Neural progenitor cell (in vitro differentiated cells): Measurements from ENCODE around the gene CASQ1. TPM values are rescaled to one million over a fixed set of nuclear protein-coding genes. Genes with fewer than 3 reads are reported as not detected.

Source experiments
- DNase-seq: peaks from one replicate; pipeline ENCODE4 v3.0.0-alpha.2; 2016; ENCODE audit warnings: low spot score
- H2AFZ ChIP-seq: fragments of 200-600 bp; sonication (generic); replicated peaks from 2 replicates; pipeline ENCODE4 v1.6.1; 2016; ENCODE audit warnings: antibody characterized with exemption
- H3F3A ChIP-seq: fragments of 200-600 bp; sonication (generic); 2 replicates; pipeline ENCODE4 v1.6.1; 2016; ENCODE audit warnings: antibody characterized with exemption, low read depth
- H3K27ac ChIP-seq: fragments of 200-600 bp; sonication (generic); 2 replicates; pipeline ENCODE4 v1.5.1; 2016; ENCODE audit warnings: mild to moderate bottlenecking
- H3K27me3 ChIP-seq: fragments of 200-600 bp; sonication (generic); 2 replicates; pipeline ENCODE4 v1.6.1; 2016; ENCODE audit warnings: mild to moderate bottlenecking, moderate library complexity
- H3K36me3 ChIP-seq: fragments of 200-600 bp; sonication (generic); 2 replicates; pipeline ENCODE4 v1.5.1; 2016
- H3K4me1 ChIP-seq: fragments of 200-600 bp; sonication (generic); 2 replicates; pipeline ENCODE4 v1.6.1; 2016; ENCODE audit warnings: mixed run types
- H3K4me2 ChIP-seq: fragments of 200-600 bp; sonication (generic); 2 replicates; pipeline ENCODE4 v1.6.1; 2016
- H3K4me3 ChIP-seq: fragments of 200-600 bp; sonication (generic); 2 replicates; pipeline ENCODE4 v1.5.1; 2016
- H3K79me2 ChIP-seq: fragments of 200-600 bp; sonication (generic); 2 replicates; pipeline ENCODE4 v1.6.1; 2016; ENCODE audit warnings: low read depth
- H3K9ac ChIP-seq: fragments of 200-600 bp; sonication (generic); 2 replicates; pipeline ENCODE4 v1.6.1; 2016
- H3K9me3 ChIP-seq: fragments of 200-600 bp; sonication (generic); 2 replicates; pipeline ENCODE4 v1.5.1; 2016; ENCODE audit warnings: low read depth
- H4K20me1 ChIP-seq: fragments of 200-600 bp; sonication (generic); 2 replicates; pipeline ENCODE4 v1.6.1; 2016; ENCODE audit warnings: low read depth
- H3K27ac Mint-ChIP-seq: 3 replicates; pipeline ENCODE4 v1.8.0; 2021; ENCODE audit warnings: mixed read lengths
- H3K27me3 Mint-ChIP-seq: 2 replicates; pipeline ENCODE4 v1.8.0; 2022; ENCODE audit warnings: low read depth, mild to moderate bottlenecking, inconsistent platforms, moderate library complexity, mixed read lengths; ENCODE audit not compliant: insufficient read depth
- H3K36me3 Mint-ChIP-seq: 3 replicates; pipeline ENCODE4 v1.8.0; 2021; ENCODE audit warnings: mixed read lengths
- H3K4me1 Mint-ChIP-seq: 3 replicates; pipeline ENCODE4 v1.8.0; 2021; ENCODE audit warnings: mixed read lengths
- H3K4me3 Mint-ChIP-seq: 3 replicates; pipeline ENCODE4 v1.8.0; 2021; ENCODE audit warnings: mild to moderate bottlenecking, moderate library complexity, mixed read lengths
- H3K9me3 Mint-ChIP-seq: 3 replicates; pipeline ENCODE4 v1.8.0; 2020; ENCODE audit warnings: mixed read lengths
- CTCF ChIP-seq: fragments of 200-600 bp; sonication (generic); IDR thresholded peaks from 2 replicates; pipeline ENCODE4 v1.5.1; 2017; ENCODE audit warnings: antibody characterized with exemption, mild to moderate bottlenecking
- EZH2 ChIP-seq: fragments of 200-600 bp; sonication (generic); IDR thresholded peaks from 2 replicates; pipeline ENCODE4 v1.6.1; 2017; ENCODE audit warnings: antibody characterized with exemption, mild to moderate bottlenecking, moderate library complexity
- EZH2phosphoT487 ChIP-seq: fragments of 200-600 bp; sonication (generic); IDR thresholded peaks from 2 replicates; pipeline ENCODE4 v1.6.1; 2017; ENCODE audit warnings: antibody characterized with exemption
- total RNA-seq: library from RNA; depleted of rRNA; stranded (reverse); fragments of >200 nt; gene quantifications from 2 replicates; pipeline ENCODE4 v1.2.3, GENCODE V29; 2015; ENCODE audit warnings: low replicate concordance

The CASQ1 gene
- total RNA-seq, 1 donor from 2014 or later: not detected

DNA sequence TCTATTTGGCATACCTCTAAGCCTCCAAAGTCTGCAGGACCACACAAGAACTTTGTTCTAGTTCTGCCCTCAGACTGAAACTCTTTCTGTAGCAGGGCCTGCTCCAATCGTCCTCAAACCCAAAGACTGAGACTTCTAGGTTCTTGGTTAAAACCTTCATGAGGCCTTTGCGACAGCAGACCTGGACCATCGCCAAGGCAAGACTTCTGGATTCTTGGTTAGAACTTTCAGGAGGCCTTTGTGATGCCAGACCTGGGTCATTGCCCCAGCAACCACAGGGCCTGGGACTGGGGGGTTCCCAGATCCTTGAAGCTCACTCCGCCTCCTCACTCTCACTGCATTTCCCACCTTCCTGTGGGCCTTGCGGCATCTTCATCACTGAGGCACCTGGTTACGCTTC is 39.1 kb upstream of the CASQ1 start, which contains the start of gene ATP1A4:
Gene ATP1A4, plus strand, starts transcription at position 301 of the 400 bp plus-strand sequence. CDS start 438 bp downstream, outside the sequence.
- no peak within 1 kb of the TSS for H3K27ac Mint-ChIP-seq
- Histone ChIP-seq H3K27ac (no peak within 1 kb of the TSS), H3K9me3 (no peaks in the 10 kb centered on the region), H3K36me3 (no peaks in the 10 kb centered on the region), H3K4me1 (no peaks in the 10 kb centered on the region), H3K79me2 (no peaks in the 10 kb centered on the region), H4K20me1 (no peaks in the 10 kb centered on the region), H3F3A (peaks cover 3% of the 10 kb centered on the region), H3K4me3 (no peak within 1 kb of the TSS), H3K9ac (no peak within 1 kb of the TSS), H2AFZ (no peak within 1 kb of the TSS), H3K4me2 (no peak within 1 kb of the TSS), H3K27me3 (no peaks in the 10 kb centered on the region)
- no peaks in the 10 kb centered on the region for H3K9me3 Mint-ChIP-seq
- DNase-seq: no peak
- H3K4me1 Mint-ChIP-seq: peaks cover 6% of the 10 kb centered on the region
- no peak for TF ChIP-seq EZH2phosphoT487
- TF ChIP-seq CTCF: no peak
- no peak for TF ChIP-seq EZH2
- peaks cover 2% of the 10 kb centered on the region for H3K27me3 Mint-ChIP-seq
- no peak within 1 kb of the TSS for H3K4me3 Mint-ChIP-seq
- no peaks in the 10 kb centered on the region for H3K36me3 Mint-ChIP-seq

GRCh38 chr1:160154790-160155189 is 35.6 kb upstream of the CASQ1 start:
- H4K20me1 ChIP-seq: no peaks in the 10 kb centered on the region
- H3K9me3 Mint-ChIP-seq: no peaks in the 10 kb centered on the region
- H3K4me1 ChIP-seq: no peaks in the 10 kb centered on the region
- no peak for DNase-seq
- H3K27ac Mint-ChIP-seq: no peak overlapping the region
- H3F3A ChIP-seq: no peaks in the 10 kb centered on the region
- no peaks in the 10 kb centered on the region for H3K36me3 Mint-ChIP-seq
- TF ChIP-seq EZH2phosphoT487 (no peak), CTCF (no peak), EZH2 (no peak)
- H3K27me3 ChIP-seq: no peaks in the 10 kb centered on the region
- H3K4me1 Mint-ChIP-seq: peaks cover 6% of the 10 kb centered on the region
- H3K79me2 ChIP-seq: no peaks in the 10 kb centered on the region
- H3K9me3 ChIP-seq: no peaks in the 10 kb centered on the region
- H3K4me3 ChIP-seq: no peak overlapping the region
- H3K27me3 Mint-ChIP-seq: peaks cover 4% of the 10 kb centered on the region
- H3K4me3 Mint-ChIP-seq: no peak overlapping the region
- no peak overlapping the region for H3K4me2 ChIP-seq
- H3K36me3 ChIP-seq: no peaks in the 10 kb centered on the region
- no peak overlapping the region for H2AFZ ChIP-seq
- H3K27ac ChIP-seq: no peak overlapping the region
- no peak overlapping the region for H3K9ac ChIP-seq

DNA sequence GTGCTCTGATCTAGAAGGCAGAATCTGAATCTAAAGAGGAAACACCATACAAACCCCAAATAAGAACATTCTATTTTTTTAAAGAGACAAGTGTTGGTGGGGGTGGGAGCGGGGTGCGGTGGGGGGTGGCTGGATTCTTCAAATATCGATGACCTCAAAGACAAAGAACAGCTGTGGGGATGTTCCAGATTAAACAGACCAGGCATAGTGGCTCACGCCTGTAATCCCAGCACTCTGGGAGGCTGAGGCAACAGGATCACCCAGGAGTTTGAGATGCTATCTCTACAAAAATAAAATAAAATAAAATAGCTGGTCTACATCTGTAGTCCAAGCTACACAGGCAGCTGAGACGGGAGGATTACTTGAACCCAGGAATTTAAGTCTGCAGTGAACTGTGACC is 34.0 kb upstream of the CASQ1 start:
- H3K4me2 ChIP-seq: no peak overlapping the region
- Mint-ChIP-seq H3K4me1 (peaks cover 6% of the 10 kb centered on the region), H3K27me3 (peaks cover 4% of the 10 kb centered on the region), H3K4me3 (no peak overlapping the region), H3K27ac (no peak overlapping the region), H3K36me3 (no peaks in the 10 kb centered on the region), H3K9me3 (no peaks in the 10 kb centered on the region)
- H3K9me3 ChIP-seq: no peaks in the 10 kb centered on the region
- H3K27ac ChIP-seq: no peak overlapping the region
- no peaks in the 10 kb centered on the region for H3K79me2 ChIP-seq
- H3K4me1 ChIP-seq: no peaks in the 10 kb centered on the region
- TF ChIP-seq EZH2phosphoT487 (no peak), EZH2 (no peak), CTCF (no peak)
- no peak overlapping the region for H3K9ac ChIP-seq
- no peak for DNase-seq
- no peaks in the 10 kb centered on the region for H4K20me1 ChIP-seq
- H3K36me3 ChIP-seq: no peaks in the 10 kb centered on the region
- no peaks in the 10 kb centered on the region for H3F3A ChIP-seq
- no peak overlapping the region for H3K4me3 ChIP-seq
- H2AFZ ChIP-seq: no peak overlapping the region
- no peaks in the 10 kb centered on the region for H3K27me3 ChIP-seq
